B cell (primary cell): ENCODE measurements around the gene ZSWIM4. TPM values are rescaled to one million over a fixed set of nuclear protein-coding genes. Genes with fewer than 3 reads are reported as not detected.

Experiments
- ATAC-seq: fragments of 200-7000 bp; cut with Tn5 transposase; one replicate; pipeline ENCODE4 v1.10.0; 2021; ENCODE audit warnings: low read depth, mild to moderate bottlenecking, moderate number of reproducible peaks, moderate library complexity
- CTCF ChIA-PET: fragments of 350-600 bp; sonication (Branson Sonifier 250); formaldehyde crosslinking; loops from one replicate; lab custom pipeline; 2021; ENCODE audit warnings: antibody characterized with exemption, inconsistent platforms; lab: Charles Lee
- POLR2A ChIA-PET: fragments of 350-600 bp; sonication (Branson Sonifier 250); formaldehyde crosslinking; loops from one replicate; lab custom pipeline; 2021; ENCODE audit warnings: antibody characterized with exemption; lab: Charles Lee
- DNase-seq: peaks from one replicate; pipeline ENCODE4 v3.0.0; 2013
- H2AFZ ChIP-seq: 2 replicates; pipeline ENCODE4 v1.6.1; 2012; ENCODE audit warnings: mild to moderate bottlenecking, low read depth, low read length; ENCODE audit not compliant: insufficient read depth, poor library complexity, severe bottlenecking
- H3K27ac ChIP-seq, 2 donors: 1 replicate in 1 of 2; 2 replicates in 1 of 2; pipeline ENCODE4 v1.5.1; 2012 to 2013; ENCODE audit warnings: low read length in 2 of 2, mild to moderate bottlenecking in 2 of 2, moderate library complexity in 1 of 2
- H3K27me3 ChIP-seq, 4 experiments: fragments of 200-600 bp in 1 of 4; sonication (generic) in 1 of 4; replicated peaks in 1 of 4; 1 replicate in 2 of 4; 2 replicates in 2 of 4; pipeline versions ENCODE4 v1.6.1 to v1.7.0; 2013 to 2016; ENCODE audit warnings: low read length in 3 of 4, mild to moderate bottlenecking in 2 of 4, mixed read lengths in 1 of 4, moderate library complexity in 1 of 4; ENCODE audit not compliant: insufficient read depth in 4 of 4, control insufficient read depth in 3 of 4; ENCODE audit errors: control extremely low read depth in 1 of 4
- H3K36me3 ChIP-seq, 2 experiments: replicated peaks in 1 of 2; 1 replicate in 1 of 2; 2 replicates in 1 of 2; pipeline versions ENCODE4 v1.6.1 to v1.7.1; 2013; ENCODE audit warnings: low read length in 1 of 2; ENCODE audit not compliant: insufficient read depth in 2 of 2, control insufficient read depth in 1 of 2; ENCODE audit errors: control extremely low read depth in 1 of 2, extremely low read depth in 1 of 2
- H3K4me1 ChIP-seq, 2 donors: fragments of 200-600 bp in 1 of 2; sonication (generic) in 1 of 2; 1 replicate in 1 of 2; 2 replicates in 1 of 2; pipeline versions ENCODE4 v1.5.1 to v1.6.1; 2013 to 2017; ENCODE audit warnings: low read length in 2 of 2; ENCODE audit not compliant: control insufficient read depth in 2 of 2, insufficient read depth in 2 of 2
- H3K4me2 ChIP-seq: replicated peaks from 2 replicates; pipeline ENCODE3; 2012; ENCODE audit warnings: mild to moderate bottlenecking, low read depth, low read length; ENCODE audit not compliant: poor library complexity, severe bottlenecking
- H3K4me3 ChIP-seq, 5 experiments: fragments of 200-600 bp in 1 of 5; sonication (generic) in 1 of 5; 1 replicate in 3 of 5; 2 replicates in 2 of 5; pipeline versions ENCODE4 v1.5.1 to v1.7.0; 2011 to 2016; ENCODE audit warnings: low read length in 4 of 5, mild to moderate bottlenecking in 4 of 5, low read depth in 2 of 5, control low read depth in 1 of 5, moderate library complexity in 1 of 5; ENCODE audit not compliant: insufficient read depth in 1 of 5; ENCODE audit errors: control extremely low read depth in 1 of 5, extremely low read depth in 1 of 5
- H3K79me2 ChIP-seq: fragments of 200-600 bp; sonication (generic); one replicate; pipeline ENCODE4 v1.6.0; 2016; ENCODE audit warnings: low read length; ENCODE audit not compliant: control insufficient read depth, insufficient read depth
- H3K9ac ChIP-seq: fragments of 200-600 bp; sonication (generic); 2 replicates; pipeline ENCODE4 v1.6.1; 2017; ENCODE audit warnings: mild to moderate bottlenecking, low read length, moderate library complexity
- H3K9me3 ChIP-seq, 3 donors: one replicate each; pipeline versions ENCODE4 v1.6.1 to v1.7.1; 2013; ENCODE audit warnings: low read length in 2 of 3; ENCODE audit not compliant: control insufficient read depth in 2 of 3, insufficient read depth in 1 of 3; ENCODE audit errors: control extremely low read depth in 1 of 3
- H4K20me1 ChIP-seq: 2 replicates; pipeline ENCODE4 v1.6.0; 2012; ENCODE audit warnings: mild to moderate bottlenecking, low read length; ENCODE audit not compliant: insufficient read depth, control insufficient read depth, poor library complexity, severe bottlenecking
- H3K27ac Mint-ChIP-seq: one replicate; pipeline ENCODE4 v1.8.0; 2021; ENCODE audit warnings: mixed read lengths
- H3K27me3 Mint-ChIP-seq: one replicate; pipeline ENCODE4 v1.8.0; 2021; ENCODE audit warnings: mixed read lengths
- H3K4me1 Mint-ChIP-seq: one replicate; pipeline ENCODE4 v1.8.0; 2021; ENCODE audit warnings: mixed read lengths
- H3K4me3 Mint-ChIP-seq: one replicate; pipeline ENCODE4 v1.8.0; 2021; ENCODE audit warnings: mixed read lengths
- H3K9me3 Mint-ChIP-seq: one replicate; pipeline ENCODE4 v1.8.0; 2022; ENCODE audit warnings: mixed read lengths; ENCODE audit not compliant: insufficient read depth
- EZH2 ChIP-seq: IDR thresholded peaks from 2 replicates; pipeline ENCODE4 v1.6.1; 2012; ENCODE audit warnings: borderline replicate concordance, low read depth, mild to moderate bottlenecking, moderate library complexity, low read length; ENCODE audit not compliant: insufficient read depth, poor library complexity, severe bottlenecking
- WGBS: methylation state at CpG from one replicate; pipeline ENCODE4 v1.1.5; 2013; ENCODE audit warnings: missing lambda C conversion rate; ENCODE audit not compliant: insufficient coverage; 5-methylcytosine and 5-hydroxymethylcytosine counted together
- intact Hi-C: fragments of 100-400 bp; cut with micrococcal nuclease; formaldehyde crosslinking; loops from one replicate; pipeline ENCODE4 v1.10.0; 2022
- polyA minus RNA-seq: library from RNA; depleted of rRNA, polyadenylated mRNA; stranded (reverse); fragments of >200 nt; gene quantifications from 2 replicates; pipeline ENCODE4 v1.2.3, GENCODE V29; 2012
- polyA plus RNA-seq: library from polyadenylated mRNA; depleted of rRNA; stranded (reverse); fragments of >200 nt; gene quantifications from 2 replicates; pipeline ENCODE4 v1.2.3, GENCODE V29; 2012
- total RNA-seq, 2 donors: library from RNA; stranded (reverse); fragments of 120-200 nt in 1 of 2; gene quantifications; 1 replicate in 1 of 2; 2 replicates in 1 of 2; pipeline versions ENCODE4 v1.2.3 to v1.2.4, GENCODE V29; 2013 to 2022
- TF ChIP-seq, protein P1 (sequence below): fragments of 200-600 bp; IDR thresholded peaks from one replicate; pipeline ENCODE4 v1.8.0; 2022; ENCODE audit warnings: antibody characterized with exemption, mild to moderate bottlenecking

The ZSWIM4 gene
- total RNA-seq (10.1 and 10.6 TPM in 2 replicates), polyA plus RNA-seq (2.4 and 2.6 TPM in 2 replicates), polyA minus RNA-seq (5.0 and 7.5 TPM in 2 replicates)
- total RNA-seq (2013) = 0.96 TPM

DNA sequence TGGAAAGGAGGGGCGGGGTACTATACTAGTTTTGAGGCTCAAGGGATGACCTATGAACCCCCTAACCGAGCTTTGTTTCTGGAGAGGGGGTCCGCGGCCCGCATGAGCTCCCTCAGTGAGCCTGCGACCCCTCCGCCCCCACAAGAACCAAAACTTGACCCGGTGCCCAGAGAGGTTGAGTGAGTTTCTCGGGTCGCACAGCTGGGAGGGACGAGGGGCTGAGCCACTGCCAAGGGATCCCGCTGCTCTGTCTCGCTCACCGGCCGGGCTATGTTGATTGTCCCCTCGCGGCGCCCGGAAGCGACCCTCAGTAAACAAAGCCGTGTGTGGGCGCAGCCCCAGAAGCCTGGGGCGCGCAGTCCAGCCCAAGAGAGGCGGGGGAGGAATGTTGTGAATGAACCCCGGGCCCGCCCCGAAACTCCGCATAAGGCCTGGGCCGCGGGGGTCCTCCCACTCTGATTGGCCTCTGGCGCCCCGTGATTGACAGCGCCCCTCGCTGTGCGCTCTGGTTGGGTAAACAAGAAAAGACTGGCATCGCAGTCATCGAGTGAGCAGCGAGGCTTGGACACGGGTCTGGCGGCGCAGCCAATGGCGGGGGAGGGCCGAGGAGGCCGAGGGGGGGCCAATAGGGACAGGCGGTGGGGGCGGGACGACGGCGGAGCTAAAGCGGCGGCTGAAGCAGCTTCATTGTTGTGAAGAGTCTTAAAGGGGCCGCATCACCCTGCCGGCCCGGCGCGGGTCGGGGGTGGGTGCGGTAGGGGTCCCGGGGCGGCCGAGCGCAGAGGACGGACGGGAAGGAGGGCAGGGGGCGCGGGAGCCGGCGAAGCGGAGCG is at the start of gene ZSWIM4:
ZSWIM4 (plus strand) TSS at position 687 of the 833 bp plus-strand sequence. CDS start 206 bp downstream, outside the sequence.
- peaks cover 12% of the 10 kb centered on the region for H3K79me2 ChIP-seq

More for the DNA sequence above, at the start of gene ZSWIM4:
- Histone ChIP-seq H3K4me2 (peak within 1 kb of the TSS; percentile 97), H3K4me1 (peaks cover 21 to 26% of the 10 kb centered on the region in 2 donors), H3K4me3 (peak within 1 kb of the TSS; percentile 44 to 81 (median 68)), H3K36me3 (no peaks in the 10 kb centered on the region), H2AFZ (peak within 1 kb of the TSS; percentile 83), H3K27me3 (no peaks in the 10 kb centered on the region), H3K9ac (peak within 1 kb of the TSS; percentile 87), H4K20me1 (no peaks in the 10 kb centered on the region), H3K9me3 (peaks cover 0 to 4% (median 0%) of the 10 kb centered on the region in 3 donors), H3K27ac (peak within 1 kb of the TSS; percentile 58 to 82)
- 1% methylated on average over 67 of the region's 71 CpGs for WGBS
- CTCF ChIA-PET = interaction anchor here (0.6 to 7.3 kb wide), 9 partner anchors 8 to 342 kb away, joined by 3 to 52 read pairs (median 4); no protein-coding TSS in a partner anchor
- ATAC-seq (peak; percentile 95), DNase-seq (peak; percentile 97)
- no peaks in the 10 kb centered on the region for H3K9me3 Mint-ChIP-seq
- peaks cover 36% of the 10 kb centered on the region for H3K4me1 Mint-ChIP-seq
- no peaks in the 10 kb centered on the region for H3K27me3 Mint-ChIP-seq
- peak within 1 kb of the TSS; percentile 98 for H3K4me3 Mint-ChIP-seq
- intact Hi-C loops = loop anchor here (1.0 to 2.0 kb wide), 4 partner anchors 21 to 341 kb away; partner anchors contain the start of genes ASF1B, C19orf53 and RFX1
- H3K27ac Mint-ChIP-seq = peak within 1 kb of the TSS; percentile 95
- no peak for TF ChIP-seq EZH2
- TF ChIP-seq, protein P1, sequence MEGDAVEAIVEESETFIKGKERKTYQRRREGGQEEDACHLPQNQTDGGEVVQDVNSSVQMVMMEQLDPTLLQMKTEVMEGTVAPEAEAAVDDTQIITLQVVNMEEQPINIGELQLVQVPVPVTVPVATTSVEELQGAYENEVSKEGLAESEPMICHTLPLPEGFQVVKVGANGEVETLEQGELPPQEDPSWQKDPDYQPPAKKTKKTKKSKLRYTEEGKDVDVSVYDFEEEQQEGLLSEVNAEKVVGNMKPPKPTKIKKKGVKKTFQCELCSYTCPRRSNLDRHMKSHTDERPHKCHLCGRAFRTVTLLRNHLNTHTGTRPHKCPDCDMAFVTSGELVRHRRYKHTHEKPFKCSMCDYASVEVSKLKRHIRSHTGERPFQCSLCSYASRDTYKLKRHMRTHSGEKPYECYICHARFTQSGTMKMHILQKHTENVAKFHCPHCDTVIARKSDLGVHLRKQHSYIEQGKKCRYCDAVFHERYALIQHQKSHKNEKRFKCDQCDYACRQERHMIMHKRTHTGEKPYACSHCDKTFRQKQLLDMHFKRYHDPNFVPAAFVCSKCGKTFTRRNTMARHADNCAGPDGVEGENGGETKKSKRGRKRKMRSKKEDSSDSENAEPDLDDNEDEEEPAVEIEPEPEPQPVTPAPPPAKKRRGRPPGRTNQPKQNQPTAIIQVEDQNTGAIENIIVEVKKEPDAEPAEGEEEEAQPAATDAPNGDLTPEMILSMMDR = no peak
- POLR2A ChIA-PET = interaction anchor here (0.5 to 3.1 kb wide), 12 partner anchors 10 to 1020 kb away, joined by 3 to 16 read pairs (median 4); partner anchors contain the start of genes C19orf53, HOOK2 and IL27RA
